Measurements from ENCODE around the gene CRHR1.

Gene CRHR1

GRCh38 chr17:45869676-45870341 lies 85.7 kb downstream of the CRHR1 start:
- no peak for DNase-seq (ENCODE audit: low read depth)

DNA sequence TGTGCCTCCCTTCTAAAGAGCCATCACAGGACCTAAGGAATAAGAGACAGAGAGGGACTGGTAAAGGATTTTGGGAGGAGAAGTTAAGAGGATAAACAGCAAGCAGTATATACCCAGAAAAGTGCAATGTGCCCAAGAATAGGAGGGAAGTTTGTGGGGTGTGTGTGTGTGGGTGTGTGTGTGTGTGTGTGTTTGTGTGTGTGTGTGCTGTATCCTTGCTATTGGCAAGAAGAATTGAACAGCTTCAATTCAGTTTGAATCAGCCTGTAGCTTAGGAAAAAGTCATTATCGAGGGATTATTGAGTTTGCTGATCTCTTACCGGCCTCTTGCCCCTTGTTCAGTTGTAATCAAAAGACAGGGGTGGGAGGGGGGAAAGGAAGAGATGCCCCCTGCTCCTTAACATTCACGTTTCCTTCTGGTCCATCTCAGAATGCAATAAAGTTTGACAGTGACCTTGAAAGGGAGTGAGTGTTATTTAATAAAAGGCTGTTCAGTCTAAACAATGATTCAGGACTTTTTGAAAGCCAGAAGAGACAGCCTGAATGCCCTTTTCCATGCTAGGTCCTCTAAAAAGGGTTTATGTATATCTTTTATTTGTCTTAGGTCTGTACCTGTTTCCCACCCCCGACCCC lies 86.3 kb downstream of the CRHR1 start:
- DNase-seq (ENCODE audit: low read depth): no peak

- no peak for DNase-seq (ENCODE audit: low read depth)
Observed at GRCh38 chr17:45871718-45872117, 87.6 kb downstream of the CRHR1 start.

GRCh38 chr17:45873728-45874127 lies 89.6 kb downstream of the CRHR1 start:
- DNase-seq (ENCODE audit: low read depth): no peak

GRCh38 chr17:45874151-45874550 lies 90.0 kb downstream of the CRHR1 start:
- no peak for DNase-seq (ENCODE audit: low read depth)

GRCh38 chr17:45876539-45876938 lies 92.4 kb downstream of the CRHR1 start:
- DNase-seq (ENCODE audit: low read depth): no peak

GRCh38 chr17:45877467-45877866 lies 93.3 kb downstream of the CRHR1 start:
- no peak for DNase-seq (ENCODE audit: low read depth)

DNA sequence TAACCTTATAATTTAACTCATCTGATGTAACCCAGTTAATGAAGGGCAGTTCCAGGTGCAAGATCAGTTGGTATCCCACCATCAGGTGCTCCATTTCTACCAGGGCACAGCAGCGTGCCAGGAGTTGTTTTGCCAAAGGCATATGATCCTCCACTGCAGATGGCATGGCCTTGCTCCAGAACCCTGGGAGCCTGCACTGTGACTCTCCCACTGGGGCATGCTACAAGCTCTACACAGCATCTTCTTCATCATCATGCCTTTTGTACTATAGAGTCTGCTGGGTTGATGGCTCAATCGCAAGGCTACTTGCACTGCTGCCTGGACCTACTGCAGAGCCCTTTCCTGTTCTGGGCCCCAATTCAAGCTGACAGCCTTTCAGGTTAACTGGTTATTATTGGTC lies 98.9 kb downstream of the CRHR1 start:
- no peak for DNase-seq (ENCODE audit: low read depth)
